ENCODE data around the gene LIN7C. TPM values are rescaled to one million over a fixed set of nuclear protein-coding genes. Genes with fewer than 3 reads are reported as not detected.
"Not testable (repeated sequence)": the region's sequence is repeated elsewhere in the genome, so short reads cannot be mapped to it uniquely, and the experiment has no call there.

The LIN7C gene
- 30.8 and 53.0 TPM in 2 replicates for total RNA-seq
- 5.6 TPM for polyA plus RNA-seq (2012)

- DNase-seq (ENCODE audit: low read depth) = peak; percentile 97
Observed at GRCh38 chr11:27506200-27507182, at the start of gene LIN7C. Gene LIN7C (minus strand): TSS chr11:27506769. CDS start chr11:27506752, 17 bp downstream.

GRCh38 chr11:27555264-27555663, 48.7 kb upstream of the LIN7C start:
- DNase-seq (ENCODE audit: low read depth) = no peak

GRCh38 chr11:27553186-27553585, 46.6 kb upstream of the LIN7C start:
- peak; percentile 82 for DNase-seq (ENCODE audit: low read depth)

- DNase-seq (ENCODE audit: low read depth) = peak; percentile 66
Observed at GRCh38 chr11:27552341-27552740, 45.8 kb upstream of the LIN7C start.

GRCh38 chr11:27551127-27551526, 44.6 kb upstream of the LIN7C start:
- DNase-seq (ENCODE audit: low read depth) = no peak

- DNase-seq (ENCODE audit: low read depth) = peak; percentile 33
Observed at GRCh38 chr11:27545946-27546345, 39.4 kb upstream of the LIN7C start.

GRCh38 chr11:27545035-27545434, 38.5 kb upstream of the LIN7C start:
- DNase-seq (ENCODE audit: low read depth) = no peak

GRCh38 chr11:27541790-27542189, 35.2 kb upstream of the LIN7C start:
- DNase-seq (ENCODE audit: low read depth) = no peak

GRCh38 chr11:27540051-27540450, 33.5 kb upstream of the LIN7C start:
- DNase-seq (ENCODE audit: low read depth) = no peak

GRCh38 chr11:27535103-27535502, 28.5 kb upstream of the LIN7C start:
- no peak for DNase-seq (ENCODE audit: low read depth)

GRCh38 chr11:27532652-27533325, 26.2 kb upstream of the LIN7C start:
- DNase-seq (ENCODE audit: low read depth) = peak; percentile 38

- DNase-seq (ENCODE audit: low read depth) = no peak
Observed at GRCh38 chr11:27528712-27529111, 22.1 kb upstream of the LIN7C start.

- DNase-seq (ENCODE audit: low read depth) = no peak
Observed at GRCh38 chr11:27526535-27526934, 20.0 kb upstream of the LIN7C start.

GRCh38 chr11:27525824-27526516, 19.4 kb upstream of the LIN7C start:
- no peak for DNase-seq (ENCODE audit: low read depth)

- peak; percentile 44 for DNase-seq (ENCODE audit: low read depth)
Observed at GRCh38 chr11:27524155-27524554, 17.6 kb upstream of the LIN7C start.

- no peak for DNase-seq (ENCODE audit: low read depth)
Observed at GRCh38 chr11:27520226-27520625, 13.7 kb upstream of the LIN7C start.

GRCh38 chr11:27518518-27518917, 11.9 kb upstream of the LIN7C start:
- no peak for DNase-seq (ENCODE audit: low read depth)

- DNase-seq (ENCODE audit: low read depth) = not testable (repeated sequence)
Observed at GRCh38 chr11:27517490-27517889, 10.9 kb upstream of the LIN7C start.

GRCh38 chr11:27514558-27514957, 8.0 kb upstream of the LIN7C start:
- peak; percentile 72 for DNase-seq (ENCODE audit: low read depth)

- DNase-seq (ENCODE audit: low read depth) = no peak
Observed at GRCh38 chr11:27514076-27514475, 7.5 kb upstream of the LIN7C start.

GRCh38 chr11:27513389-27513788, 6.8 kb upstream of the LIN7C start:
- DNase-seq (ENCODE audit: low read depth) = no peak

GRCh38 chr11:27512238-27512637, 5.7 kb upstream of the LIN7C start:
- no peak for DNase-seq (ENCODE audit: low read depth)

Data from myocyte (in vitro differentiated cells).